ENCODE results near the gene SSTR5. TPM values are rescaled to one million over a fixed set of nuclear protein-coding genes. Genes with fewer than 3 reads are reported as not detected.
A peak's percentile ranks its signal among the peaks of the same experiment; 100 is the strongest.

SSTR5 gene
- total and polyA plus RNA-seq, 2 of the 4 experiments (the other 2 are of a cell fraction), result not detected

GRCh38 chr16:1057252-1057932 lies 15.2 kb upstream of the SSTR5 start:
- H4K8ac ChIP-seq (ENCODE audit: low read depth in 2 of 2, low read length in 2 of 2), result no peak overlapping the region
- no peak overlapping the region for H3K4me3 ChIP-seq (ENCODE audit: insufficient read depth, low read depth, low read length)
- H3K9me3 ChIP-seq (ENCODE audit: control insufficient read depth, insufficient read depth, low read length), result peaks cover 6% of the 10 kb centered on the region
- DNase-seq (no peak), ATAC-seq (ENCODE audit: low read depth) (0 out of 2 replicates have a peak, but pooled peaks have one; percentile 55)
- no peak overlapping the region for H4K91ac ChIP-seq (ENCODE audit: insufficient read depth, low read depth, low read length)
- no peak overlapping the region for H2BK120ac ChIP-seq (ENCODE audit: low read depth, low read length)
- H2AFZ ChIP-seq (replicated peaks; ENCODE audit: low read length, poor library complexity), result no peak overlapping the region
- no peaks in the 10 kb centered on the region for H3K4me1 ChIP-seq (ENCODE audit: control insufficient read depth, insufficient read depth, low read length)
- H3K4ac ChIP-seq (ENCODE audit: low read depth, low read length), result no peak overlapping the region
- no peak overlapping the region for H2BK20ac ChIP-seq (ENCODE audit: low read depth, low read length)
- H2BK15ac ChIP-seq (ENCODE audit: low read depth, low read length), result no peak overlapping the region
- TF ChIP-seq SMC3 (IDR thresholded peaks at IDR 0.05; ENCODE audit: low read depth, low read length) (peak; percentile 78), RAD21 (IDR thresholded peaks at IDR 0.05; ENCODE audit: low read length) (peak; percentile 67), CHD1 (IDR thresholded peaks at IDR 0.05; ENCODE audit: low read depth, low read length) (no peak), CTCF (conservative IDR thresholded peaks at IDR 0.05; ENCODE audit: low read depth, low read length) (peak; percentile 65), NFE2L2 (IDR thresholded peaks at IDR 0.05; ENCODE audit: low read depth, low read length) (no peak)
- no peaks in the 10 kb centered on the region for H3K9me1 ChIP-seq (ENCODE audit: insufficient read depth, low read length)
- no peak overlapping the region for H4K5ac ChIP-seq (ENCODE audit: low read depth, low read length)
- H3K27me3 ChIP-seq (ENCODE audit: control insufficient read depth, insufficient read depth, low read length), result peaks cover 7% of the 10 kb centered on the region; the same call in 1 of the 2 replicates
- dilution Hi-C loops (cut with HindIII; ENCODE audit: low sequenced_read_pairs, unreplicated experiment) (no loop called here), intact Hi-C loops (cut with micrococcal nuclease) (loop anchor here (2.0 kb wide), 1 partner anchor 45 kb away; no protein-coding TSS in a partner anchor), in situ Hi-C loops (cut with MboI; ENCODE audit: low sequenced_read_pairs) (loop anchor here (25.0 kb wide), 1 partner anchor 345 kb away; the partner anchor contains the start of genes ANTKMT, FBXL16 and METRN)
- H3K56ac ChIP-seq (ENCODE audit: extremely low read depth, insufficient read depth, low read length), result no peak overlapping the region
- no peak overlapping the region for H3K18ac ChIP-seq (ENCODE audit: low read depth, low read length)
- H2AK5ac ChIP-seq (ENCODE audit: low read depth, low read length), result no peak overlapping the region
- H2BK5ac ChIP-seq (ENCODE audit: low read depth, low read length, poor library complexity, severe bottlenecking), result no peak overlapping the region
- H4K20me1 ChIP-seq (ENCODE audit: insufficient read depth, low read length), result no peaks in the 10 kb centered on the region
- no peak overlapping the region for H2AK9ac ChIP-seq (replicated peaks; ENCODE audit: low read depth, low read length, poor library complexity)
- 26% methylated on average over 20 of the region's 33 CpGs; no CpG with 5 or more reads in 1 of the 2 experiments for WGBS, 2 experiments (ENCODE audit: extremely low coverage in 2 of 2, insufficient read length in 1 of 2)
- no peak overlapping the region for H3K9ac ChIP-seq (ENCODE audit: low read depth, low read length)
- no peak overlapping the region for H3K14ac ChIP-seq (replicated peaks; ENCODE audit: low read depth, low read length)
- ChIA-PET CTCF (interaction anchor here (1.0 kb wide), 2 partner anchors 17 to 42 kb away, joined by 3 read pairs; no protein-coding TSS in a partner anchor), POLR2A (ENCODE audit: unreplicated experiment) (no interaction called here)
- no peak overlapping the region for H3K27ac ChIP-seq (ENCODE audit: insufficient read depth, low read length)
- H3K79me1 ChIP-seq (ENCODE audit: low read depth in 1 of 2, low read length in 2 of 2), result no peaks in the 10 kb centered on the region
- no peaks in the 10 kb centered on the region for H3K36me3 ChIP-seq (ENCODE audit: control insufficient read depth, insufficient read depth, low read length)
- no peak overlapping the region for H3K23ac ChIP-seq (ENCODE audit: low read depth, low read length)
- no TSS peak for BruUV-seq (replicated peaks)
- H3K4me2 ChIP-seq (ENCODE audit: low read depth, low read length), result no peak overlapping the region

Data from IMR-90 (cell line).